ENCODE measurements around the gene TCF4.
A peak's percentile ranks its signal among the peaks of the same experiment; 100 is the strongest.

TCF4 gene

GRCh38 chr18:55345103-55345950, 242.7 kb downstream of the TCF4 start:
- no peaks in the 10 kb centered on the region for H3K9me3 ChIP-seq (ENCODE audit: insufficient read depth, low read depth, low read length)
- no peak overlapping the region for H3K27ac ChIP-seq (ENCODE audit: low read depth, low read length)
- peaks cover 48% of the 10 kb centered on the region for H3K4me1 ChIP-seq (ENCODE audit: insufficient read depth, low read length)
- H3K27me3 ChIP-seq (ENCODE audit: insufficient read depth, low read length): no peaks in the 10 kb centered on the region
- H3K9ac ChIP-seq (ENCODE audit: low read depth, low read length): no peak overlapping the region
- H3K4me3 ChIP-seq (ENCODE audit: low read length): no peak overlapping the region
- no peaks in the 10 kb centered on the region for H3K36me3 ChIP-seq (ENCODE audit: insufficient read depth, low read length)
- WGBS: 96% methylated on average over 5 of the region's 7 CpGs

- WGBS: 98% methylated on average over 3 of the region's 3 CpGs
- H3K4me1 ChIP-seq (ENCODE audit: insufficient read depth, low read length): peaks cover 45% of the 10 kb centered on the region
These were observed 244.5 kb downstream of the TCF4 start for GRCh38 chr18:55343396-55344073.

GRCh38 chr18:55340998-55341397, 247.0 kb downstream of the TCF4 start:
- WGBS: 98% methylated on average over 2 of the region's 2 CpGs
- Histone ChIP-seq H3K9me3 (ENCODE audit: insufficient read depth, low read depth, low read length) (no peaks in the 10 kb centered on the region), H3K4me3 (ENCODE audit: low read length) (no peak overlapping the region), H3K27me3 (ENCODE audit: insufficient read depth, low read length) (no peaks in the 10 kb centered on the region), H3K36me3 (ENCODE audit: insufficient read depth, low read length) (no peaks in the 10 kb centered on the region), H3K4me1 (ENCODE audit: insufficient read depth, low read length) (peaks cover 42% of the 10 kb centered on the region), H3K9ac (ENCODE audit: low read depth, low read length) (no peak overlapping the region), H3K27ac (ENCODE audit: low read depth, low read length) (no peak overlapping the region)

More at GRCh38 chr18:55343396-55344073, 244.5 kb downstream of the TCF4 start:
- Histone ChIP-seq H3K4me3 (ENCODE audit: low read length) (no peak overlapping the region), H3K27ac (ENCODE audit: low read depth, low read length) (no peak overlapping the region), H3K9me3 (ENCODE audit: insufficient read depth, low read depth, low read length) (no peaks in the 10 kb centered on the region), H3K27me3 (ENCODE audit: insufficient read depth, low read length) (no peaks in the 10 kb centered on the region), H3K36me3 (ENCODE audit: insufficient read depth, low read length) (no peaks in the 10 kb centered on the region), H3K9ac (ENCODE audit: low read depth, low read length) (no peak overlapping the region)

- WGBS: 88% methylated on average over 7 of the region's 7 CpGs
- Histone ChIP-seq H3K9me3 (ENCODE audit: insufficient read depth, low read depth, low read length) (no peaks in the 10 kb centered on the region), H3K4me1 (ENCODE audit: insufficient read depth, low read length) (peaks cover 42% of the 10 kb centered on the region), H3K36me3 (ENCODE audit: insufficient read depth, low read length) (no peaks in the 10 kb centered on the region), H3K4me3 (ENCODE audit: low read length) (no peak overlapping the region), H3K27me3 (ENCODE audit: insufficient read depth, low read length) (no peaks in the 10 kb centered on the region), H3K27ac (ENCODE audit: low read depth, low read length) (no peak overlapping the region), H3K9ac (ENCODE audit: low read depth, low read length) (no peak overlapping the region)
These were observed 248.0 kb downstream of the TCF4 start for GRCh38 chr18:55339990-55340389.

- 85% methylated on average over 8 of the region's 8 CpGs for WGBS
- Histone ChIP-seq H3K4me3 (ENCODE audit: low read length) (no peak overlapping the region), H3K36me3 (ENCODE audit: insufficient read depth, low read length) (no peaks in the 10 kb centered on the region), H3K27me3 (ENCODE audit: insufficient read depth, low read length) (no peaks in the 10 kb centered on the region), H3K9ac (ENCODE audit: low read depth, low read length) (no peak overlapping the region), H3K9me3 (ENCODE audit: insufficient read depth, low read depth, low read length) (no peaks in the 10 kb centered on the region), H3K4me1 (ENCODE audit: insufficient read depth, low read length) (peaks cover 38% of the 10 kb centered on the region), H3K27ac (ENCODE audit: low read depth, low read length) (no peak overlapping the region)
These were observed 248.9 kb downstream of the TCF4 start for GRCh38 chr18:55338978-55339650.

- H3K4me3 ChIP-seq (ENCODE audit: low read length): no peak overlapping the region
- WGBS: 90% methylated on average over 13 of the region's 13 CpGs
- no peaks in the 10 kb centered on the region for H3K36me3 ChIP-seq (ENCODE audit: insufficient read depth, low read length)
- no peak overlapping the region for H3K9ac ChIP-seq (ENCODE audit: low read depth, low read length)
- H3K4me1 ChIP-seq (ENCODE audit: insufficient read depth, low read length): peaks cover 38% of the 10 kb centered on the region
- no peaks in the 10 kb centered on the region for H3K9me3 ChIP-seq (ENCODE audit: insufficient read depth, low read depth, low read length)
- peak overlapping the region; percentile 2; the same call in 1 of the 2 replicates for H3K27ac ChIP-seq (ENCODE audit: low read depth, low read length)
- H3K27me3 ChIP-seq (ENCODE audit: insufficient read depth, low read length): no peaks in the 10 kb centered on the region
These were observed 250.0 kb downstream of the TCF4 start for GRCh38 chr18:55337908-55338521.

- H3K9me3 ChIP-seq (ENCODE audit: insufficient read depth, low read depth, low read length): no peaks in the 10 kb centered on the region
- H3K27me3 ChIP-seq (ENCODE audit: insufficient read depth, low read length): no peaks in the 10 kb centered on the region
- no peak overlapping the region for H3K27ac ChIP-seq (ENCODE audit: low read depth, low read length)
- no peaks in the 10 kb centered on the region for H3K36me3 ChIP-seq (ENCODE audit: insufficient read depth, low read length)
- peaks cover 38% of the 10 kb centered on the region for H3K4me1 ChIP-seq (ENCODE audit: insufficient read depth, low read length)
- no peak overlapping the region for H3K4me3 ChIP-seq (ENCODE audit: low read length)
- no peak overlapping the region for H3K9ac ChIP-seq (ENCODE audit: low read depth, low read length)
- 100% methylated on average over 2 of the region's 4 CpGs for WGBS
These were observed 250.9 kb downstream of the TCF4 start for GRCh38 chr18:55337138-55337537.

- 92% methylated on average over 1 of the region's 3 CpGs for WGBS
- H3K4me1 ChIP-seq (ENCODE audit: insufficient read depth, low read length): peaks cover 38% of the 10 kb centered on the region
- H3K9me3 ChIP-seq (ENCODE audit: insufficient read depth, low read depth, low read length): no peaks in the 10 kb centered on the region
- H3K36me3 ChIP-seq (ENCODE audit: insufficient read depth, low read length): no peaks in the 10 kb centered on the region
- no peak overlapping the region for H3K4me3 ChIP-seq (ENCODE audit: low read length)
- H3K27ac ChIP-seq (ENCODE audit: low read depth, low read length): no peak overlapping the region
- H3K27me3 ChIP-seq (ENCODE audit: insufficient read depth, low read length): no peaks in the 10 kb centered on the region
- H3K9ac ChIP-seq (ENCODE audit: low read depth, low read length): no peak overlapping the region
These were observed 251.4 kb downstream of the TCF4 start for GRCh38 chr18:55336438-55337100.

GRCh38 chr18:55334875-55335274, 253.1 kb downstream of the TCF4 start:
- 87% methylated on average over 4 of the region's 4 CpGs for WGBS

GRCh38 chr18:55331301-55331700, 256.7 kb downstream of the TCF4 start:
- no peaks in the 10 kb centered on the region for H3K27me3 ChIP-seq (ENCODE audit: insufficient read depth, low read length)
- H3K27ac ChIP-seq (ENCODE audit: low read depth, low read length): no peak overlapping the region
- WGBS: 94% methylated on average over 2 of the region's 2 CpGs
- H3K36me3 ChIP-seq (ENCODE audit: insufficient read depth, low read length): no peaks in the 10 kb centered on the region
- peaks cover under 1% of the 10 kb centered on the region; the same call in 1 of the 2 replicates for H3K4me1 ChIP-seq (ENCODE audit: insufficient read depth, low read length)
- no peak overlapping the region for H3K4me3 ChIP-seq (ENCODE audit: low read length)
- H3K9me3 ChIP-seq (ENCODE audit: insufficient read depth, low read depth, low read length): no peaks in the 10 kb centered on the region
- no peak overlapping the region for H3K9ac ChIP-seq (ENCODE audit: low read depth, low read length)

More at GRCh38 chr18:55334875-55335274, 253.1 kb downstream of the TCF4 start:
- Histone ChIP-seq H3K9ac (ENCODE audit: low read depth, low read length) (no peak overlapping the region), H3K4me3 (ENCODE audit: low read length) (no peak overlapping the region), H3K36me3 (ENCODE audit: insufficient read depth, low read length) (no peaks in the 10 kb centered on the region), H3K9me3 (ENCODE audit: insufficient read depth, low read depth, low read length) (no peaks in the 10 kb centered on the region), H3K27ac (ENCODE audit: low read depth, low read length) (no peak overlapping the region), H3K27me3 (ENCODE audit: insufficient read depth, low read length) (no peaks in the 10 kb centered on the region), H3K4me1 (ENCODE audit: insufficient read depth, low read length) (peaks cover 34% of the 10 kb centered on the region)

Measured in HUES64 (cell line).